NCI-H1092 (cell line): ENCODE data around the gene SERPINB7.

Source experiments
- DNase-seq: peaks from one replicate; lab custom pipeline; 2025; lab: John Stamatoyannopoulos, UW

SERPINB7 gene

DNA sequence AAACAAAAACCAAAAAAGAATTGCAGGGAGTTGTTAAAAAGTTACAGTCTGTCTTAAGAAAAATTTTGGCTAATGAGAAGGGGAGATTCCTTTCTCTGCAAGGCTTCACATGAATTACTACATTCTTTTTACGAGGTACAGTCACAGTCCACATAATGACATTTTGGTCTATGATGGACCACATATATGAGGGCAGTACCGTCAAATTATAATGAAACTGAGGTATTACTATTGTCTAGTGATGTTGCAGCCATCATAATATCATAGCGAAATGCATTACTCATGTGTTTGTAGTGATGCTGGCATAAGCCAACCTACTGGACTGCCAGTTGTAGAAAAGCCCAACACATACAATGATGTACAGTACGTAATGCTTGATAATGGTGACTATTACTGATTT lies 12.5 kb downstream of the SERPINB7 start:
- DNase-seq: no peak

DNA sequence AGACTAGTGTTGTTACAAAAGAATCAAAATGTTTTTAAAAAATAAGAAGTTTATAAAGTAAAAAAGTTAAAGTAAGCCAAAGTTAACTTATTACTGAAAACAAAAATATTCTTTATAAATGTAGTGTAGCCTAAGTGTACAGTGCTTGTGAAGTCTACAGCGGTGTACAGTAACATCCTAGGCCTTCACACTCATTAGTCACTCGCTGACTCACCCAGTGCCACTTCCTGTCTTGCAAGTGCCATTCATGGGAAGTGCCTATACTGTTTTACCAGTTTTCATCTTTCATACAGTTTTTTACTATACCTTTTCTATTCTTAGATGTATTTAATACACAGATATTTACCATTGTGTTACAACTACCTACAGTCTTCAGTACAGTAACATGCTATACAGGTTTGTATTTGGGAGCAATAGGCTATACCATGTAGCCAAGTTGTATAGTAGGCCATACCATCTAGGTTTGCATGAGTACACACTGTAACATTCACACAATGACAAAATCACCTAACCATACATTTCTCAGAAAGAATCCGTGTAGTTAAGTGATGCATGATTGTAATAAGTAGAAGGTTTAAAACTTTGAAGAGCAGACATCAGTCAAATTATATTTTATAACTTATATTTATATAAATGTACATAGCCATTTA lies 13.4 kb downstream of the SERPINB7 start:
- no peak for DNase-seq

DNA sequence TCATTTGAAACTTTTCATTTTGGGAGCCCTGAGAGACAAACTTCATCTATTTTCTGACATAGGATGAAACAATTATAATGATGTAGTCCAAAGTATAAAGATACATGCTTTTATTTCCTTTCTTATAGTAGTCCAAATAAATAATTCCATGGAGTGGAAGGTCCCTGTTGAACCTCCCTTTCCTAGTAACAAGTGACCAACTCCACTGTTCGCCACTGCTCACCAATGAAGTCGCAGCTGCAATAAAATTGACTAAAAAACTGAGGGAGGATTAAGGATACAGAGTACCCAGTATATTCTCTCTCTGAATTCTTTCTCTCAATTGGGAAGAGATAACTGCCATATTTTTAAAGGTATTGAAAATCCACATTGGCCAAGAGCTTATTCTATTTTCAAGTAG lies 14.1 kb downstream of the SERPINB7 start:
- no peak for DNase-seq

DNA sequence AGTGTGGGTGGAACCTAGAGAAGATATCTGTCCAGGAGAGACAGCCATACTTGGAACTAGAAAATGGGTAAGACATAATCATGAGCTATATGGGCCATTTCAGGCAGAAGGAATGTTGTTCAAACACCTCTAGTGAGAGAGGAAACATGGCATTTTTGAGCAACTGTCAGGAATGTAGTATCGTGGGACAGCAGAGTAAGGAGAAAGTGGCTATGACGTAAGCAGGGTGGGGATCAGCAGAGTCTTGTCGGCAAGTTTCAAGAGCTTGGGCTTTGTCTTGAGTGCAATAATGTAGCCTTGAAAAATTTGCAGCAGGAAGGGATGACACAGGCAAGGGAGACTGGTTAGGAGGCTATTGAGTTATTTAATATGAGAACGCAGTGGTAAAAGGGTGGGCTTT lies 20.4 kb downstream of the SERPINB7 start:
- DNase-seq: no peak

DNA sequence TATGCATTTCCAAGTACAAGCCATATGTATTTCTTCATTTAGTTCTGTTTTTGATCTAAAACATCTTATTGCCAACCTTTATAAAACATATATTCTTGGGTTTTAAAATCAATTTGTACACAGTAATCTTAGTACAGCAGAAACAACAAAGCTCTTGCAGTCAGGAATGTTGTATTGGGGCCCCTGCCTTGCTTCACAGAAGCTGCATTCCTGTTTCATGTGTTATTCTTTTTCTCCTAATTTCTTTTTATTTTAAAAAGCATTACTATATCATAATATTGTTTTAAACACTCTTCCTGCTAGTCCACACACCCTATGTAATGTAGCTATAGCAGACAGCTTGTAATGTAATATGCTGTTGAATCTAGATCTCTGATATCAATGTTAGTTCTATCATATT lies 24.0 kb downstream of the SERPINB7 start:
- DNase-seq: no peak

DNA sequence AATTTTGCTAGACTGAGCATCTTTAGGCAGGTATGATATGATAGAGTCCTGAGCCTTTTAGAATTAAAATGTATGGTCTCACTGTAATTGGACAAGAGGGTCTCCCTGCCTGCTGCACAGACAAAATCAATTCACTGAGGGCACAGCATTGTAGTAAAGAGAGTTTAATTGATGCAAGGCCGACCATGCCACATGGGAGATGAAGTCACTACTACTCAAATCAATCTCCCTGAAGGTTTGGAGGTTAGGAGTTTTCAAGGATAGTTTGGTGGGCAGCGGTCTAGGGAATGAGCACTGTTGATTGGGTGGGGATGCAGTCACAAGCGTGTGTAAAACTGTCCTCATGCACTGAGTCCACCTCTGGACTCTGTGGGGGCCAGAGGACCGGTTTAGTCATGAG lies 26.1 kb downstream of the SERPINB7 start:
- DNase-seq: no peak

DNA sequence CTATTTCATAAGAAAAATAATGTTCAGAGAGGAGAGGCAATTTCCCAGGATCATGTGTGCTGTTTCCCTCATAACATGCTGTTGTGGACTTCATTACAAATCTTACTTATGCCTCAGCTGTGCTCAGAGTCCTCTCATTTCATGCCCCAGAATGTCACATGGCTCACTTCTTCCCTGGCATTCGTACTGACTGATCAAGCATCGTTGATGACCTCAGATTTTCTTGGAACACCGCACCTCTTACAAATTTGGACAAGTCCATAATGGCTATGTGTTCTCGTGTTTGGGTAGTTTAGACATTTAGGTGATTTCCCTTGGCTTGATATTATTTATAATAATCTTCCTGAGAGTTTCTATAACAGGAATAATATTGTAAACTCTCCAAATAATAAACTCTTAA lies 32.9 kb downstream of the SERPINB7 start:
- no peak for DNase-seq

DNA sequence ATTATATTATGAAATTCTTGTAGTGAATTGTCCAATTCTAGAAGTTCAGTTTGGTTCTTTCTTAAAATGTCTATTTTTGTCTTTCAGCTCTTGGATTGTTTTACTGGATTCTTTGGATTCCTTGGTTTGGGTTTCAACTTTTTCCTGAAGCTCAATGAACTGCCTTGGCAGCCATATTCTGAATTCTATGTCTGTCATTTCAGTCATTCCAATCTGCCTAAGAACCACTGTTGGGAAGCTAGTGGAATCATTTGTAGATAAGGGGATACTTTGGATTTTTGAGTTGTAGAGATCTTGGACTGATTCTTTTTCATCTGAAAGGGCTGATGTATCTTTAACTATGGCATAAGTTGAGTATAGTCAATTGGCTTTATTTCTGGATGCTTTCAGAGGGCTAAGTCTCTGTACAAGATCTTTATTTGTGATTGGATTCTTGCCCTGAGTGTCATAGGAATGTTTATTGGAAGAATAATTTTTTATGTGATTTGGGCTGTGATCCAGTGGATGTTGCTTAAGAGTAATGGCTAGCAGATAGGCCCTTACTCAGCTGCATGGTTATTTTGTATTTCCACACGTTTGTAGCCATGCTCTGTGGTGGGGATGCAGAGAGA lies 42.3 kb downstream of the SERPINB7 start:
- no peak for DNase-seq

DNA sequence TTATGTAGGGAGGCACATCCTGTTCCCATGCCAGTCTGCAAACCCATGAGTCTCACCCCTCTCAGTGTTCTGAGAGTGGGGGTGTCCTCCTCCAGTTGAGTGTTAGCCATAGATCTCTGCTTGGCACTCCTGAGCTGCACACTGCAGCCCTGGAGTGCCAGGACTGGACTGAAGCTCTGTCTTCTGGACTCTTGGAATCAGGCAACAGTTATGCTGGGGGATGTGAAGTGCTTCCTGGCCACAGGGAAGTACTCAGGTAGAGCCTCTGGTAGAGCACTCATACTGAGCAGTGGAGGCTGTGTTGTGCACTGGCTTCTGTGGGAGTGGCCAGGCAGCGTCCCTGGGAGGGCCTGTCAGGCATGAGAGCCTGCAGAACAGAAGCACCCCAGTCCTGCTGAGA lies 43.0 kb downstream of the SERPINB7 start:
- DNase-seq: no peak

DNA sequence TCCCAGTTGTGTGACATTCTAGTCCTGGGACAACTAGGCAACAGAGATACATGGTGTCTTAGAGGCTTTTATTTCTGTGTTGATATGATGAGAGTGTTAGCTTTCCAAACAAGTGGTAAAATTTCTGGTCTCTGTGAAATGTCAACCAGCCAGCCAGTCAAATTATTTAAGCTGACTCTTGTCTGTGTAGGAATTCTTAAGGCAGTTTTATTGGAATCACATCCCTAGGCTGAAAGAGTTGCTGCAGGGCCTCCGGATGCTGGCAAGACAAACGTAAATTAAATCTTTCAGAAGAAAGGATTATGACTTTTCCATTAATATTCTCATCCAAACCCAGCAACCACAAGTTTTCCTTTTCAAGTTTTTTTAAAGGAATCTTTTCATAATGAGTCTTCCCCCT lies 44.6 kb downstream of the SERPINB7 start:
- DNase-seq: no peak

DNA sequence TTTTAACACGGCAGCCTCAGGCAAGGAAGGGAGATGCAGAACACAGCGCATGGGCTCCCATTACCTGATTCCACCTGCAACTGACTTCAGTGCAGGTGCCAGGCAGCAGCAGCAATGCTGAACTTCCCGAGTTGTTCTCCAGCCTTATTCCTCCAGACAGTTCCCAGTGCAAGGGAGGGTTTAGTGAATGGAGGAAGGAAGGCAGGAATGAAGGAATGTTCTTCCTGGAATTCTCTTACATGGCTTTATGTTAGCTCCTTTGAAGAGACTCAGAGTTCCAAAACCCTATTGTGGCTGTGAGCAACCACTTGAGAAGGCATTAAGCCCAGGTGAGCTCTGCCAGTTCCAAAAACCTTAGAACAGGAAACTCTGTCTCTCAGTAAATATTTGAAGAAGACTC lies 45.5 kb downstream of the SERPINB7 start:
- DNase-seq: no peak

DNA sequence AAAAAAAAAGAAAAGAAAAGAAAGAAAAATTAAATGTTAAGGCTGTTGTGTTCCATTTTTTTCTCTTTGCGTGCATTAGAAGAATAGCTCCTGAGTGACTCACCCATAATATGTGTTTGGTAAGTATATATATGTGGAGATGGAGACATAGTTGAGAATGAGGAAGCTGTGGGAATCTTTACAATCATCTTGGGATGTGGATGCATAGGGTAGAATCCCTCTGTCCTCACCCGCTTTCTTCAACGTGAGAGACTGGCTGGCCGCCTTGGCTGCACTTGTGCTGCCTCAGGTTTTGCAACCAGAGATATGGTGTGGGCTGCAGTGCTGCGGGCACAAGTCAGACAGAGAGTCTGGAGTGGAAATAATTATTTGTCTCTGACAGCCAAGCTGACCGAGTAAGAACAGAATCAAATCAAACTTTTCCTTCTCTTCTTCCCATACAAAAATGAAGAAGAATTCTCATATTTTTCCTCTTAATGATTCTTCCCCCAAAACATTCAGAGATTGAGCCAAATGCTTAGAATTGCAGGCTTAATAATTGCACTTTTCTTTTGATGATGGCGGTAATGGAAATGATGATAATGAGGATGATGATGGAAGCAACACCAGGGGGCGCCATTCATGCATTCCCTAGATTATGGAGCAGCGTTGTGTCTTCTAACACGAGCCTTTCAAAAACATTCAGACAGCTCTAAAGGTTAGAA lies 48.5 kb downstream of the SERPINB7 start:
- no peak for DNase-seq

DNA sequence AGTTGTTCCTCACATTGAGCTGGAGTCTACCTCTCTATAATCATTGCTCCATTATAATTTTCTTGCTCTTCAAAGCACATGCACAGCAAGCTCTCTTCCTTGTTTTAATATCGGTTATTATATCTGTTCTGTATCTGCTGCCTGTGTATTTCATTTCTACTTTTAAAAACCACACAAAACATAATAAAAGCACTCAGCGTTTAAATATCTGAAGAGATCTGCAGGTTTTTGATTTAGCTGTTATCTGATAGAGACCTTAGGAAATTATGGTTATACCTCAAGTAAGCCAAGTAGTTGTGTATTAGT lies 49.0 kb downstream of the SERPINB7 start:
- DNase-seq: no peak

DNA sequence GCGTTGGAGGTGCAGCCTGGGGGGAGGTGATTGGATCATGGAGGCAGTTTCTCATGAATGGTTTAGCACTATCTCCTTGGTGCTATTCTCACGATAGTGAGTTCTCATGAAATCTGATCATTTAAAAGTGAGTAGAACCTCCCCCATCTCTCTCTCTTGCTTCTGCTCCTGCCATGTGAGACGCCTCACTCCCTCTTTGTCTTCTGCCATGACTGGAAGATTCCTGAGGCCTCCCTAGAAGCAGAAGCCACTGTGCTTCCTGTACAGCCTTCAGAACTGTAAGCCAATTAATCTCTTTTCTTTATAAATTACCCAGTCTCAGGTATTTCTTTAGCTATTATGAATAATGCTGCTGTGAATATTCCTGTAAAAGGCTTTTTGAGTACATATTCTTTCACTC lies 52.9 kb downstream of the SERPINB7 start:
- no peak for DNase-seq

DNA sequence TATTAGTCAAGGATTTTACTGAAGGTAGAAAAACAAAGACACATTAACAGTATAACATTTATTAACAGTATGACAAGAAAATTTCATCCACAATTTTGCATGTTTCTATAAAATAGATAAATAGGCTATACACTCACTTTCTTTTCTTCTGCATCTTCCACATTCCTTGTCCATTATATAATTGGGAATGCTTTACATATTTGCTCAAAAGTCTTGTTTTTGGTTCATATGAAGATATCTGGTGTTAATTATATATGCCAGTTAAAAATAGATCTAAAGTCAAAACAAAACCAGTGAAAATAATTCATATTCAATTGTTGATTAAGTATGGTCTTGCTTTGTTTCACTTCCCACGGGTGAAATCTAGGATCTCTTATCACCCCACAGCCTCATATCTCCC lies 53.4 kb downstream of the SERPINB7 start:
- DNase-seq: no peak

DNA sequence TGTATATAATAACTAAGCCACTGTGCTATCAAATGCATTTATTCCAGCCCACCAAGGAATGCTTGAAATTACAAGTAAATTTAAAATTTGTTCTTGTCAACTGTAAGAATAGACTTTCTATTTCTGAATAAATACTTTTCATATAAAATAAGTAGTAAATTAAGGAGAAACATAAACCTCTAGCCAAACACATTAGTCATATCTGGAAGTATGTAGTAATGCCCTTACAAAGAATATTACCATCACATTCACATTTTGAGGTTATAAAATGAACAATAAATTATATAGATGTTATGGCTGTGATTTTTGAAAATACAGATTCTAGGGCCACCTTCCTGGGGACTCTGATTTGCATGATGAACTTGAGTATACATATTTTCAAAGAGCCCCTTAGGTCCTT lies 54.7 kb downstream of the SERPINB7 start:
- no peak for DNase-seq

DNA sequence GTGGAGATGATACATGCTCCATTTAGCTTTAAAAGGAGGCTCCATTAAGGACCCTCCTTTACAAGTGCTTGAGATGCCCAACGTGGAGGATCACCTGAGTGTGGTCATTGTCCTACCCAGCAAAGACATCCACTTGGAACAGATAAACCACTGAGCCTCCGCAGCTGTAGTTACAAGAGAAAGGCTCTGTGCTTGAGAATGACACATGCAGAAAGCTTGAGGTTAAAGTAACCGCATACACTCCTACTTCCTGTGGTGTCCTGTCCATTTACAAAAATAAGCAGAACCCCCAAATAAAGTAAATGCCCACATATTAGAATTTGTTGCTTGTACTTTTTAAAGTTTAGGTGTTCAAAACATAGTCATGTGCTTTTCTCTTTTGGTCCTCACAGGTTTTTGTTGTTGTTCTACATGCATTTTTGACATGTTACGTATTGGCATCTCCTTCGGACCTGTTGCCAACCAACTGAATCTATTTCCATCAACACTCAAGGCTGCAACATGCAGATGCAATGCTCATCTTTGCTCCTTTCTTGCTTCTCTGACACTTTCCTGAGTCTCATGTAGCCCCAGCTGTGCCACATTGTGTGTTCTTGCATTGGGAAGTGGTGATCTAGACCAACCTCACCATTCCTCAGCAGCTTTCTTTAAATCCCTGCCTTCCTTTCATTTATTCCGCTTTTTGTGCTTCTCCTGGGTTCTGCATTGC lies 56.0 kb downstream of the SERPINB7 start:
- no peak for DNase-seq

DNA sequence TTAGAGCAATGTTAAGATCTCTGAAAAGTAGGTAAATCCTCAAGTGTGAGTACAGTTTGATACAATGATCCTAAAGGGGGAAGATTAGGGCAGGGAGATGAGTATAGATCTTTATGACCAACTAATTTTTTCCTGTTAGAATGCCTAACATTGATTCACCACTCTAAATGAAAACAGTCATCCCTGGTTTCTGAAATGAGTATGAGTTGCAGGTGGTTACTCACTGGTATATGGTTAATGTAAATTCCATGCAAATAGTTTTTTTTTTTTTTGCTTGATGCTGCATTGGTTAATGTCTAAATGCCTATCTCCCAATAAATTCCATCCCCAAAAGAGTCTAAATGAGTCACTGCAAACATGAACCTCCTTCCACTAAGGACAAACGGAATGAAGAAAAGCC lies 57.3 kb downstream of the SERPINB7 start:
- DNase-seq: no peak

DNA sequence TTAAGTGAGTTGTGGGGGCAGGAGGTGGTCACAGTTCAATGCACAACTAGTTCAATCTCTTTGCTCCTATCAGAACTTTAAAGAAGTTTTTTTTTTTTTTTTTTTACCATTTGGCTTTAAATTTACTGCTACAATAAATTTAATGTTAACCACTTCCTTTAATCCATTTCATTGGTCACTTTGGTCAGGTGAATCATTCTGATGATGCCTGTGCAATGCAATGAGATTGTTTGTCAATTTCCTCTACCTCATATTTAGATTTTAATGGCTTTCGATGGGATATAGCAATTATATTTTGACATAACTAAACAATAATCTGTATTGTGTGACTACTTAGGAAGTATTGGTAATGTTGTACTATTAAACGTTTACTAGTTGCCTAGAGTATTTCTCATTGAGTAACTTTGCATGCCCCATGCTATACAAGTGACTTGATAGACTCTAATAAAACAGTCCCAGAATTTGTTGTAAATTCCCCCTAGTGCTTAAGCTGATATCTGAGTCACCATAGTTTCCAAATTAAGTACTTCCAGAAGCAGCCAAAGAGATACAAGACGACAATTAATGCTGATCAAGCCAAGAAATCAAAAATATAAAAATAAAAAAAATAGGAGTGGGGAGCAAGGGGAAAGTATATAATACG lies 59.4 kb downstream of the SERPINB7 start:
- no peak for DNase-seq

DNA sequence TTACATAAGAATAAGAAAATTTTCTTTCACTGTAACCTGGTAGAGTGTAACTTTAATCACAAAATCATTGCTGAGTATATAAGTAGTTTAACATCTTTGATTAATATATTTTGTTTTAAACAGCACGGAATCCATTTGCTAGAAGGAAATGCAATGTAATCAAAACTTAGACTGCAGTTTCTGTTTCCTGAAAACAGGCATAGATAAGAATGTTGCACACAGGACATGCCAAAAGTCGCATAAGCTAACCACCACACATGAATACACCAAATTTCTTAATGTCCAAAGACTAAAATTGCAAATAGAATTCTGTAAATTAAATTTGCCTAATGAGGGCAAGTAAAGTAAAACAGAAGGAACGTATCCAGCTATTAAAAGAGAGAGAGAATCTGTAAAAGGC lies 61.2 kb downstream of the SERPINB7 start:
- no peak for DNase-seq

DNA sequence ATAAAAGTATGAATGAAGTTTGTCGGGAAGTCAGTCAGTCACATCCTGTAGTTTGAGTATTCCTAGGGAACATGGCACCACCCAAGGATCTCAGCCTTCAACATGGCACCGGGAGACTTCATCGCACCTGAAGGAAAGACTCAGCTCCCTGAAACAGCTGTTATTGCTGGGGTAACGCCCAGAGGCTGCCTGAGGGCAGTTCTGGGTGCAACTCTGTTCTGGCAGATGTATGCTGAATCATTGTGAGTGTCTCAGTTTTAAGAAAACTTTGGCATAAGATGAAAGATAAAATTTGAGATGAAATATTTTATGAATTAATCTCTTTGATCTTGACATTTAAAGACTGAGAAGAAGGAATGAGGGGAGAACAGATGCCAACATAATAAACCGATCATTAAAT lies 62.4 kb downstream of the SERPINB7 start:
- DNase-seq: no peak

DNA sequence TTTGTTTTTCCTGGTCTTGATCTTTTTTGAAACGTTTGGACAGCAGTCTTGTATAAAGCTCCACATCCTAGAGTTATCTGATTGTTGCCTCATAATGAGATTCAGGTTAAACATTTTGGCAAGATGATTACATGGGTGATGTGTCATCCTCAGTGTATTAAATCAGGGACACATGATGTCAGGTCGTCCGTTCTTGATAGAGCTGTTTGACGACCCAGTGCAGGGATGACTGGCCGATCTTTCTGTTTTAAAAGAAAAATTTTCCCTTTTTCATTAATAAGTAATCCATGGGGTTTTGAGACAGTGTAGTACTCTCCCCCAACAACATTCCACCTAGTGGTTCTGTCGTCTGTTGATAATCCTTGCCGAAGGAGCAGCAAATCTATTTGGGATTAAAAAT lies 67.8 kb downstream of the SERPINB7 start:
- DNase-seq: no peak

DNA sequence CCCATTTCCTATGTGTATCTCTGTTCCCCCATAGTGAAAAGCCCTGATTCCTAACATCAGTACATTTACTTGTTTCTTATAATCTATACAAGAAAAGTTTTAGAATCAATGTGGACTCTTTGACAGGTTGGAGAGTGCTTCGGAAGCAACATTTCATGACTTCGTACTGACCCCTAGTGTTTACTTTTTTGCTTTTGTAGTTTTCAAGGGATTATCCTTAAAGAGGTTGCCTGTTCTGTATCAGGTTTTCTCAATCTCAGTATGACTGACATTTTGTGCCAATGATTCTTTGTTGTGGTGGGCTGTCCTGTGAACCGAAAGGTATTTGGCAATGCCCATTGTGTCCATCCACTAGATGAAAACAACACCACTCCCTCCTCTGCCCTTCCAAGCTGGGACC lies 69.0 kb downstream of the SERPINB7 start:
- DNase-seq: peak; percentile 35
